Erythroblast (primary cell): Measurements from ENCODE around the gene CCDC51.

Experiments
- GATA1 ChIP-seq: IDR thresholded peaks from 2 replicates; pipeline ENCODE4 v1.6.1; 2011; ENCODE audit warnings: low read depth, mild to moderate bottlenecking, control low read depth, low read length, moderate library complexity
- POLR2A ChIP-seq: IDR thresholded peaks from 2 replicates; pipeline ENCODE4 v1.6.1; 2011; ENCODE audit warnings: mild to moderate bottlenecking, low read length

- TF ChIP-seq POLR2A: no peak
- no peak for TF ChIP-seq GATA1
These were observed 8.5 kb downstream of the CCDC51 start for GRCh38 chr3:48431224-48432029.
